Smooth muscle cell of the pulmonary artery (primary cell): ENCODE data around the gene DCDC2B. TPM values are rescaled to one million over a fixed set of nuclear protein-coding genes. Genes with fewer than 3 reads are reported as not detected.

Experiments used
- total RNA-seq: library from RNA; depleted of rRNA; stranded (reverse); fragments of >200 nt; gene quantifications from 2 replicates; pipeline ENCODE4 v1.2.3, GENCODE V29; 2014

The DCDC2B gene
- total RNA-seq = not detected in 2 replicates

DNA sequence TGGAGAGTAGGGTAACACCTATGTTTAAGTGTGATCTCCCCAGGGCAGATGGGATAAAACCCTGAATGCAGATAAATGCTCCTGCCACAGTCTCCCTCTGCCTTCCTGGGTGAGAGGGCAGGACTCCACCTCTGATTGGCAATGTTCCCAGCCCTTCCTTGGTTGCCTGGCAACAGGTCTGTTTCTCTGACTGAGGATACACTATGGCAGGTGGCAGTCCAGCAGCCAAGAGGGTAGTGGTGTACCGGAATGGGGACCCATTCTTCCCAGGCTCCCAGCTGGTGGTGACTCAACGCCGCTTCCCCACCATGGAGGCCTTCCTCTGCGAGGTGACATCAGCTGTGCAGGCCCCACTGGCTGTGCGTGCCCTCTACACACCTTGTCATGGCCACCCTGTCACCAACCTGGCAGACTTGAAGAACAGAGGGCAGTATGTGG, at the start of gene DCDC2B:
Gene DCDC2B (plus strand): TSS at position 199 of the 438 bp plus-strand sequence. CDS start 5 bp downstream, at position 204.

DNA sequence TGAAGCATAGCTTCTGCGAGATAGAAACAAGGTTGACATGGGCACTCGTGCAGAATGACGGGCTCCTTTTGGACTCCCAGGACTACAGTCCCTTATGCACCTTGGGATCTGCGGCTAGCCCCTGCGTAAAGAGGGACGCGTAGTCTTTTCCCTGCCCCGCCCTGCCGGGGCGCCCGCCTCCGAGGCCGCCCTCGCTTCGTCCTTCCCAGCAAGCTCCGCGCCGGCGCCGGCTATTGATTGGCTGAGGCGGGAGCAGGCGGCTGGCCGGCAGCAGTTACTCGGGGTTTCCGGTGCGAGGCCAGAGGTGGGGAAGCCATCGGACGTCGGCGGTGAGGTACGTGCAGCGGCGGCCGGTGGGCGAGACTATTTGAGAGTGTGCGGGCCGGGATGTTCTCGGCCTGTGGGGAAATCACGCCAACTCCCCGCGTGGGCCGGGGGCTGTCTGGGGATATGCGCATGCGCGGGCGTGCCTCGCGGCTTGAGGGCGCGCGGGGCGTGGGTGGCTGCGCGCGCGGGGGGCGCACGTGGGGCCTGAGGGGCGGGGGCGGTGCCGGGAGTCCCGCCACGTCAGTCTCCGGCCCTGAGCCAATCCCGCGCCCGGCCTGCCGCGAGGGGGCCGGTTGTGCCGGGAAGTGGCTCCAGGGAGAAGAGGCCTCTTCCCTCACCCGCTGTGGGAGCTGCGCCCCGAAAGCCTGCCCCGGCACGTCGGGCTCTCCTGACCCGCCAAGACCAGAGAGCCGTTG, 29.3 kb upstream of the DCDC2B start, which contains the start of gene TXLNA:
Gene TXLNA (plus strand): TSS at position 233 of the 743 bp plus-strand sequence. CDS start 671 bp downstream, outside the sequence.

DNA sequence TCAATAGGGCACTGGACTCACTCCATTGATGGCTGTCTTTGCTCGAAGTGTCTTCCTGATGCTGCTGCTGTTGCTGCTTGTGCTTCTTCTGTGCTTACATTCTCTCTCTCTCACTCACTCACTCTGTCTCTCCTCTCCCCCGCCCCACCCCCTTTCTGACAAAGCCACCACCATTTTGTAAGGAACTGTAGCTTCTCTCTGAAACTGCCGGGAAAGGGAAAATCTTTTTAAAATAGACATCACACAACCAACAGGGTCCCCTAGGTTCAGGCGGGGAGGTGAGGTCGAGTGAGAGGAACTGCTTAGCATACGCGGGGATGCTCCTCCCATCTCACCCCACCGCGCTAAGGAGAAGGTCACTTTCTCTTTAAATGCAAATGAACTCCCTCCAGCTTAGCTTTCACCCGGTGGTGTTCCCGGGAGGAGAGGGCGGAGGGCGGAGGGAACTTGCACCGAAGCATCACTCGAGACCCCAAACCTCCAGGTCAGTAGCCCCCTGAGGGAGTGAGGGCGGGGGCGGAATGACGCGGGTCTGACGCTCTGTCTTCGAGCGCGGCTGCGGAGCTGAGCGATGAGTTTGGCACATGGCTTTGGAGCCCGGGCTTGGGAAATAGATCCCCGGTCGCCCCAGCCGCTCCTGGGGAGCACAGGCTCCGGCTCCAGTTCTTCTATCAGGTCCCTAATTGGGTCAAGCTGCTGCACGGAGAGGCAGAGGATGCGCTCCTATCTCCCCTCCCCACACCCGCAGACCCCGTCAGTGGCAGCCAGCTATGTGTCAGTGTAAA, 8.5 kb upstream of the DCDC2B start, which contains the start of gene CCDC28B:
Gene CCDC28B (plus strand): TSS at position 370 of the 785 bp plus-strand sequence. CDS start 1,341 bp downstream, outside the sequence.

DNA sequence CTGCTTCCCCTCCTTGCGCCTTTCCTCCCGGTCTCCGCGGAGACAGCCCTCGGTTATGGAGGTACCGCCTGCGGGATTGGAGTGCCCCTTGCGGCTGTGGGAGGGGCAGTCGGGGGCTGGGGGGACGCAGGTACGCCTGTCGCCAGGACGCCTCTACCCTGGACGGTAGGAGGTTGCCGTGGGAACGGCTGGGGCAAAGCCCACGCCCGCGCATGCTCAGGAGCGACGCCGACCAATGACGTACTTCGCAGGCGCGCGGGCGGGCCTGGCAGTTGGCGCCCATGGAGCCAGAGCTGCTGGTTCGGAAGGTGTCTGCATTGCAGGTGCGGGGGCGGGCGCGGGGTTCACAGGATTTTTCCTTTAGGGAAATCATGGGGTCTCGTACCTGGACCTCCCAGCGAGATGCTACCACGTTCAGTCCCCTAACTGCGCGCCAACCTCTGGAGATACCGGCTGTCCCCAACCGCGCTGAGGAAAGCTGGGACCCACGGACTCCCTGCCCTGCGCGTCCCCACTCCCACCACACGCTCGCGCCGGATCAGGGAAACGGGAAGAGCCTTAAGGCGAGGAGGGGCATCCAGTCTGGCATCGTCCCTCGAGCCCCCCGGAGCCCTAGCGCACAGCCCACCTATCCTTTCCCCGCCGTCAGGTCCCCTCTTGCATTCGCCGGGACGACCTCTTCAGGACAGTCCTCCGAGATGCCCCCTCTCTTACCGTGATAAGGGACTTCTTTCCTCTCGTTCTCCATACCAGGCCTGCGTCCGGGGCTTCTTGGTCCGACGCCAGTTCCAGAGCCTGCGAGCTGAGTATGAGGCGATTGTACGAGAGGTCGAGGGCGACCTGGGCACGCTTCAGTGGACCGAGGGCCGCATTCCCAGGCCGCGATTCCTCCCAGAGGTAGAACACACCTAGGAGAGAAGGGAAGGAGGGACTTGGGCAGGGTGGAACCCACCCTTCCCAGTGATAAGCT, 3.2 kb upstream of the DCDC2B start, which contains the start of gene IQCC:
Gene IQCC (plus strand): TSS at position 271 of the 970 bp plus-strand sequence. CDS start 11 bp downstream, at position 282.

DNA sequence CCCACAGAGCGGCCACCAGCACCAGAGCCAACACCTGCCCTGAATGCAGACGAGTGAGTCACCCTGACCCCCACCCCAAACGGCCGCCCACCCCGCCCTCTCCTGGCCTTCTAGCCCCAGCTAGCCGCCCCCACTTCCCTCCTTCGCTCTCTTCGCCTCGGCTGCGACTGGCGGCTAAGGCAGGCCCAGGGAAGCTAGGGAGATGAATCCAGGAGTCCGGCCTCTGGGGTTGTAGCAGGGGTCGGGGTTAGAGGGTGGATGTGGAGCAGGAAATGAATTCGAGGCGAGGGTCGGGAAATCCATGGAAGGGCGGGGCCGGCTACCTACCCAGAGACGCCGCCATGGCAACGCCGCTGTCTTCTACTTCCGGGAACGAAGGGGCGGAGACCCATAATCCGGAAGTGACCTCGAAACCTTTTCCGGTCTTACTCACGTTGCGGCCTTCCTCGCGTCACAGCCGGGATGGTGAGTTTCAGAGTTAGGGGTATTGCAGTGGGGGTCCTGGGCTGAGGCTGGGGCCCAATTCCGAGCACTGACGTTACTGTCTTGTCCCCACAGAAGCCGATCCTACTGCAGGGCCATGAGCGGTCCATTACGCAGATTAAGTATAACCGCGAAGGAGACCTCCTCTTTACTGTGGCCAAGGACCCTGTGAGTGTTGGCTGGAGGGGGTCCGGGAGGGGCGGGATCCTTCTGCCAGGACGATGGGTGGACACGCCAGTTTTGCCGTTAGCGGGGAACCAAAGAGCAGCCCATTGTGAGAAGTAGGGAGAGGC, 13.3 kb downstream of the DCDC2B start, which contains the start of the genes EIF3I and TMEM234:
Gene EIF3I (plus strand): TSS at position 428 of the 776 bp plus-strand sequence. CDS start 35 bp downstream, at position 463.
Gene TMEM234 (minus strand): TSS at position 374 of the 776 bp plus-strand sequence. CDS start 31 bp downstream, at position 343.

DNA sequence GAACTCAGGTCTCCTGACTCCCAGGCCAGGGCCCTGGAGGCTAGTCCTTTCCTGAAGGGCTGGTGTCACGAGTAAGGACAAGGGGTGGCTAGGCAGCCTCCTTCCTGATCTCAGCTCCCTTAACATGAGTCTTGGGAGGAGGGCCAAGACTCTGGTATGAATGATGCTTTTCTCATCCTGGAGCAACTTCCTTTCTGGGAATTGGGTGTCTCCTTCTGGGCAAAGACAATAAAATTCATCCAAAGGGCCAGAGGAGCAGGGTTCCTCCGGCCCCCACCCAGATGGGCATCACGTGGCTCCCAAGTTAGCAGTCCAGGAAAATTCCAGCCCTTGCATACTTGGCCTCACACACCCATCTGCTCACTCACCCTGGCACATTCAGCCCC, 38.0 kb downstream of the DCDC2B start, which contains the start of gene FAM167B:
Gene FAM167B (plus strand): TSS at position 335 of the 386 bp plus-strand sequence. CDS start 200 bp downstream, outside the sequence.

DNA sequence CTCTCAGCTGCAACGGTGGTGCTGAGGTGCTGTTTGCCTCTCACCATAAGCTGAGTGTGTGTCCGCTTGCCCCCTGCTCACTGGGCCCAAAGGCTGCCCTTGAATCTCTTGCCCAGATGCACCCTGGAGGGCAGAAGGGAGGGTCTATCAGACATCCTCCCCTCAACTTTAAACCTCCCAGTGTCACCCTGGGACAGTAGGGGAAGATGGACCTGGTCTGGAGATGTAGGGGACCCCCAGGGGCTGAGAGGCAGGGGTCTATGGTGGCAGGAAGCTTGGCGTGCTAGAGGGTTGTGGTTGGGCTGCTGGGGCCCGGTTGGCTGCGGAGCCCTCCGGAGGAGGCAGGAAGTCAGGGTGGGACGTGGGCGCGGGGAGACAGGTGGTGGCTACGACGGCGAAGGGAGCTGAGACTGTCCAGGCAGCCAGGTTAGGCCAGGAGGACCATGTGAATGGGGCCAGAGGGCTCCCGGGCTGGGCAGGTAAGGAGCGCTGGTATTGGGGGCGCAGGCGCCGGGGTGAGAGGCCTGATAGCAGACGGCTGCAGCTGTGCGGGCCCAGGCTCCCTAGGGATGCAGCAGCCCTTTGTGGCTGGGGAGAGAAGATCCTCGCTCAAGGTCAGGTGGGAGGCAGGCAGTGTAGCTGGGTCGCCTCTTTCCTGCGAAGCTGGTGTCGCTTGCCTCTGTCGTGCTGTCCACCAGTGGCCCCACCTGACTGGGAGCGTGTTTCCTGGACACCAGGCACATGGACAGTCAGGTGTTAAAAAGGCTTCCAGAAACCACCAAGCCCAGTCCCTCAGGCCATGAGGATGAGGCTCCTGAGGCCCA, 42.2 kb downstream of the DCDC2B start, which contains the start of gene LCK:
Gene LCK (plus strand): TSS at position 373 of the 824 bp plus-strand sequence. CDS start 23,065 bp downstream, outside the sequence.

Other genes with a start within 250 kb of the DCDC2B start
- gene KHDRBS1, start 195.2 kb upstream of the DCDC2B start, total RNA-seq = 60.7 and 68.3 TPM in 2 replicates
- 7.4 and 8.6 TPM in 2 replicates for gene TMEM39B, start 136.2 kb upstream of the DCDC2B start, total RNA-seq
- gene KPNA6, start 101.0 kb upstream of the DCDC2B start, total RNA-seq = 51.3 and 51.9 TPM in 2 replicates
- gene TXLNA, start 29.4 kb upstream of the DCDC2B start, total RNA-seq = 82.8 and 85.0 TPM in 2 replicates
- 8.5 and 8.9 TPM in 2 replicates for gene CCDC28B, start 8.5 kb upstream of the DCDC2B start, total RNA-seq
- 1.4 and 1.7 TPM in 2 replicates for gene IQCC, start 3.4 kb upstream of the DCDC2B start, total RNA-seq
- 19.1 and 24.2 TPM in 2 replicates for gene TMEM234, start 13.3 kb downstream of the DCDC2B start, total RNA-seq
- 227 and 240 TPM in 2 replicates for gene EIF3I, start 13.3 kb downstream of the DCDC2B start, total RNA-seq
- 0.98 and 2.3 TPM in 2 replicates for gene FAM167B, start 38.1 kb downstream of the DCDC2B start, total RNA-seq
- gene LCK, start 42.2 kb downstream of the DCDC2B start, total RNA-seq = not detected in 2 replicates
- gene HDAC1, start 83.0 kb downstream of the DCDC2B start, total RNA-seq = 67.1 and 74.5 TPM in 2 replicates
- gene MARCKSL1, start 127.1 kb downstream of the DCDC2B start, total RNA-seq = 15.4 and 25.0 TPM in 2 replicates
- 0.98 and 1.1 TPM in 2 replicates for gene FAM229A, start 153.4 kb downstream of the DCDC2B start, total RNA-seq
- 0.13 and 0.17 TPM in 2 replicates for gene TSSK3, start 153.4 kb downstream of the DCDC2B start, total RNA-seq
- 68.2 and 68.3 TPM in 2 replicates for gene BSDC1, start 185.4 kb downstream of the DCDC2B start, total RNA-seq